ENCODE data around the gene ATP6V1G1.

Gene ATP6V1G1

DNA sequence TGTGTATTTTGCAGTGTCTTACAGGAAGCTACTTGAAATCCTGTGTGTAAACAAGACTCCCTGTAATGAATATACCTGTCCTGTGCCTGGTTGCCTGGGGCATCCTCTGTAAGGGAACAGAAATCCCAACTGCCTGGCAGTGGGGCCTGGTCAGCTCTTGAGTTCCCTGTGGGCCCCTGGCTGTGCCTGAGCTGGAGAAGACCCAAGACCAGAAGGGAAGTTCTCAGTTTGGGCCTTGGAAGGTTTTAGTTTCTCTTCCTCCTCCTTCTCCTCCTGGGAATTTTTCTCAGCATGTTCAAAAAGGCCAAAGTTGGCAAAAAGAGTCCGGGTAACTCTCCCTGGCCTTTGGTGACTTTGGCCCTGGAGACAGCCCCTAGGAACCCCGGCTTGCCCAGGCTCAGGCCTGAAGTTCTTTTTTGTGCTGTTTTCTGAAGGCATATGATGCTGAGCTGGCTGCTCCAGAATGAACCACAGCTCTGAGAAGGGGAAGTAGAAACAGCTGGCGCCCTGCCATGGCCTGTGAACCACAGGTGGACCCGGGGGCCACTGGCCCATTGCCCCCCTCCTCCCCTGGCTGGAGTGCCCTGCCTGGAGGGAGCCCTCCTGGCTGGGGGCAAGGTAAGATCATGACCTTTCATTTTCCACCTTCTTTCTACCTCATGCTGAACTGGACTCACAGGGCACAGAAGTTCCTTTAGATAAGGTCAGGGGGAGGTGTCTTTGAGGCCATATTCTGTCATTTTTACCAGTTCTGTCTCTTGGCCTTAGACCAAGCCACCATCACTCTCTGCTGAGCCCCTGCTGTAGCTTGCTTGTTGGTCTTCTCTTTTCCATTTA is 29.3 kb downstream of the ATP6V1G1 start:
- H3K9me3 ChIP-seq (replicated peaks in 1 of 2; ENCODE audit: control insufficient read depth in 2 of 2, insufficient read depth in 1 of 2, low read depth in 1 of 2, low read length in 2 of 2), result no peaks in the 10 kb centered on the region
- WGBS, 2 donors (ENCODE audit: extremely low coverage in 2 of 2, insufficient read length in 2 of 2, insufficient replicate concordance in 1 of 2), result no CpG with 5 or more reads among the region's 4 CpGs
- peaks cover 0 to 5% of the 10 kb centered on the region in 2 donors for H3K4me1 ChIP-seq (ENCODE audit: control insufficient read depth in 2 of 2, insufficient read depth in 1 of 2, low read depth in 1 of 2, low read length in 2 of 2)

DNA sequence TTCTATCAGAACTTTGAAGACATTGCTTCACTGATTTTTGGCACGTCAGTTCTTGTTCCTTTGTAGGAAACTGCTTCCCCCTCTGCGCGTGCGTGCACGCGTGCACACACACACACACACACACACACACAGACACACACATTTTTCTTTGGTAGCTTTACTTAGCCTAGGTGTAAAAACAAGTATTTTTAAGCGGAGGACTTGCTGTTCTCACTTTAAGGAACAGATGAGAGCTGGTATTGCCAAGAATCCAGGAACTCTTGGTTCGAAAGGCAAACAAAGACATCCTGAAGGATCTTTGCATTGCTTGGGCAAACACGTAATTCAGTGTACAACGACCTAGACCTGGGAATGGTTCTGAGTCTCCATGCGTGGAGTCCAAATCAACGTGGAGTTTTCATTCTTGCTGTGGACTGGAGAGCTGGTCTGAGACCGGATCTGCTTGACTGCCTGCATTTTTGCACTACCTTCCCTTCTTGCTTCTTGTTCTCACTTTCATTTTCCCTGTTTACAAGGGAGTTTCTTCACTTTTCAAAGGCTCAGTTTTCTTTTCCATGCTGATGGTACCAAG is 31.7 kb downstream of the ATP6V1G1 start:
- no CpG with 5 or more reads among the region's 13 CpGs for WGBS, 2 donors (ENCODE audit: extremely low coverage in 2 of 2, insufficient read length in 2 of 2, insufficient replicate concordance in 1 of 2)
- Histone ChIP-seq H2AK5ac (ENCODE audit: low read depth, low read length) (no peak overlapping the region), H3K36me3 (replicated peaks in 1 of 2; ENCODE audit: control insufficient read depth in 2 of 2, insufficient read depth in 2 of 2, low read length in 2 of 2) (no peaks in the 10 kb centered on the region), H3K27me3 (ENCODE audit: control insufficient read depth in 3 of 3, insufficient read depth in 3 of 3, low read depth in 1 of 3, low read length in 3 of 3) (no peaks in the 10 kb centered on the region), H3K79me1 (ENCODE audit: low read depth, low read length) (no peaks in the 10 kb centered on the region), H2BK15ac (ENCODE audit: low read length) (no peak overlapping the region), H4K8ac (ENCODE audit: low read depth, low read length) (no peak overlapping the region), H2BK12ac (ENCODE audit: low read length) (no peak overlapping the region), H2AFZ (ENCODE audit: low read length) (no peak overlapping the region), H3K14ac (ENCODE audit: low read length) (no peak overlapping the region), H3K9ac (ENCODE audit: low read depth, low read length, poor library complexity) (no peak overlapping the region), H3K27ac (replicated peaks; ENCODE audit: low read length) (no peak overlapping the region), H2BK120ac (ENCODE audit: low read depth, low read length) (no peak overlapping the region), H4K91ac (ENCODE audit: low read depth, low read length, poor library complexity) (no peak overlapping the region), H2BK5ac (ENCODE audit: low read length) (no peak overlapping the region), H3K4me2 (ENCODE audit: insufficient read depth, low read length, poor library complexity, severe bottlenecking) (no peak overlapping the region), H3K4ac (ENCODE audit: low read length) (no peak overlapping the region), H3K18ac (ENCODE audit: low read length) (no peak overlapping the region), H3K4me3 (ENCODE audit: low read length in 2 of 2) (no peak overlapping the region), H3K4me1 (ENCODE audit: control insufficient read depth in 2 of 2, insufficient read depth in 1 of 2, low read depth in 1 of 2, low read length in 2 of 2) (no peaks in the 10 kb centered on the region), H3K9me3 (replicated peaks in 1 of 2; ENCODE audit: control insufficient read depth in 2 of 2, insufficient read depth in 1 of 2, low read depth in 1 of 2, low read length in 2 of 2) (no peaks in the 10 kb centered on the region), H3K23ac (ENCODE audit: low read depth, low read length, poor library complexity) (no peak overlapping the region)
- DNase-seq (ENCODE audit: low spot score), result no peak

More for the DNA sequence above, 29.3 kb downstream of the ATP6V1G1 start:
- H2BK15ac ChIP-seq (ENCODE audit: low read length), result no peak overlapping the region
- H3K18ac ChIP-seq (ENCODE audit: low read length), result no peak overlapping the region
- H2BK5ac ChIP-seq (ENCODE audit: low read length), result no peak overlapping the region
- no peak overlapping the region for H3K4me3 ChIP-seq (ENCODE audit: low read length in 2 of 2)
- H3K27me3 ChIP-seq (ENCODE audit: control insufficient read depth in 3 of 3, insufficient read depth in 3 of 3, low read depth in 1 of 3, low read length in 3 of 3), result peaks cover 0 to 11% (median 0%) of the 10 kb centered on the region in 3 experiments
- no peak overlapping the region for H3K14ac ChIP-seq (ENCODE audit: low read length)
- H2BK120ac ChIP-seq (ENCODE audit: low read depth, low read length), result no peak overlapping the region
- H3K4ac ChIP-seq (ENCODE audit: low read length), result no peak overlapping the region
- H3K4me2 ChIP-seq (ENCODE audit: insufficient read depth, low read length, poor library complexity, severe bottlenecking), result no peak overlapping the region
- no peaks in the 10 kb centered on the region for H3K36me3 ChIP-seq (replicated peaks in 1 of 2; ENCODE audit: control insufficient read depth in 2 of 2, insufficient read depth in 2 of 2, low read length in 2 of 2)
- no peak for DNase-seq (ENCODE audit: low spot score)
- no peak overlapping the region for H3K27ac ChIP-seq (replicated peaks; ENCODE audit: low read length)
- no peak overlapping the region for H2AFZ ChIP-seq (ENCODE audit: low read length)
- H2BK12ac ChIP-seq (ENCODE audit: low read length), result no peak overlapping the region
- H4K8ac ChIP-seq (ENCODE audit: low read depth, low read length), result no peak overlapping the region
- no peak overlapping the region for H3K23ac ChIP-seq (ENCODE audit: low read depth, low read length, poor library complexity)
- no peaks in the 10 kb centered on the region for H3K79me1 ChIP-seq (ENCODE audit: low read depth, low read length)
- no peak overlapping the region for H3K9ac ChIP-seq (ENCODE audit: low read depth, low read length, poor library complexity)
- no peak overlapping the region for H4K91ac ChIP-seq (ENCODE audit: low read depth, low read length, poor library complexity)
- H2AK5ac ChIP-seq (ENCODE audit: low read depth, low read length), result no peak overlapping the region

DNA sequence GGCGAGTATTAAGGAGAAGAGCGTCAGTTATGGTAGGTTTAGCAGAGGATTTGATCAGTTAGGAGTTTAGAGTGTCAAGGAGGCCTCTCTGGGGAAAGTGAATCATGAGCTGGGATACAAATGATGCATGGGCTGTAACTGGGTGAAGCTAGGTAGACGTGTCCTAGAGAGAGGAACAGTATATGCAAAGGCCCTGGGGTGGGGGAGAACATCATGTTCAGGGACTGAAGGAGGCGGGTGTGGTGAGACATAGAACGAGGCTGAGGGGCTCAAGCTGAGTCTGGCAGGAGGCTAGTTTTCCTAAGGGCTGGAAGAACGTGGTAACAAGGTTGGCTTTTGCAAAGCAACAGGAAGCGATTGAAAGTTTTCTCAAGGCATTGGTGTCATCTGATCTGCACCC is 34.0 kb downstream of the ATP6V1G1 start:
- Histone ChIP-seq H3K9ac (ENCODE audit: low read depth, low read length, poor library complexity) (no peak overlapping the region), H3K27me3 (ENCODE audit: control insufficient read depth in 3 of 3, insufficient read depth in 3 of 3, low read depth in 1 of 3, low read length in 3 of 3) (no peaks in the 10 kb centered on the region), H3K36me3 (replicated peaks in 1 of 2; ENCODE audit: control insufficient read depth in 2 of 2, insufficient read depth in 2 of 2, low read length in 2 of 2) (no peaks in the 10 kb centered on the region), H4K91ac (ENCODE audit: low read depth, low read length, poor library complexity) (no peak overlapping the region), H3K23ac (ENCODE audit: low read depth, low read length, poor library complexity) (no peak overlapping the region), H2BK12ac (ENCODE audit: low read length) (no peak overlapping the region), H3K4me1 (ENCODE audit: control insufficient read depth in 2 of 2, insufficient read depth in 1 of 2, low read depth in 1 of 2, low read length in 2 of 2) (no peaks in the 10 kb centered on the region), H2BK15ac (ENCODE audit: low read length) (no peak overlapping the region), H3K14ac (ENCODE audit: low read length) (no peak overlapping the region), H2BK5ac (ENCODE audit: low read length) (no peak overlapping the region), H3K9me3 (replicated peaks in 1 of 2; ENCODE audit: control insufficient read depth in 2 of 2, insufficient read depth in 1 of 2, low read depth in 1 of 2, low read length in 2 of 2) (no peaks in the 10 kb centered on the region), H4K8ac (ENCODE audit: low read depth, low read length) (no peak overlapping the region), H3K27ac (replicated peaks; ENCODE audit: low read length) (no peak overlapping the region), H3K4ac (ENCODE audit: low read length) (no peak overlapping the region), H3K4me2 (ENCODE audit: insufficient read depth, low read length, poor library complexity, severe bottlenecking) (no peak overlapping the region), H2BK120ac (ENCODE audit: low read depth, low read length) (no peak overlapping the region), H3K18ac (ENCODE audit: low read length) (no peak overlapping the region), H3K79me1 (ENCODE audit: low read depth, low read length) (no peaks in the 10 kb centered on the region), H3K4me3 (ENCODE audit: low read length in 2 of 2) (no peak overlapping the region), H2AFZ (ENCODE audit: low read length) (no peak overlapping the region), H2AK5ac (ENCODE audit: low read depth, low read length) (no peak overlapping the region)
- no CpG with 5 or more reads among the region's 7 CpGs for WGBS, 2 donors (ENCODE audit: extremely low coverage in 2 of 2, insufficient read length in 2 of 2, insufficient replicate concordance in 1 of 2)
- no peak for DNase-seq (ENCODE audit: low spot score)

DNA sequence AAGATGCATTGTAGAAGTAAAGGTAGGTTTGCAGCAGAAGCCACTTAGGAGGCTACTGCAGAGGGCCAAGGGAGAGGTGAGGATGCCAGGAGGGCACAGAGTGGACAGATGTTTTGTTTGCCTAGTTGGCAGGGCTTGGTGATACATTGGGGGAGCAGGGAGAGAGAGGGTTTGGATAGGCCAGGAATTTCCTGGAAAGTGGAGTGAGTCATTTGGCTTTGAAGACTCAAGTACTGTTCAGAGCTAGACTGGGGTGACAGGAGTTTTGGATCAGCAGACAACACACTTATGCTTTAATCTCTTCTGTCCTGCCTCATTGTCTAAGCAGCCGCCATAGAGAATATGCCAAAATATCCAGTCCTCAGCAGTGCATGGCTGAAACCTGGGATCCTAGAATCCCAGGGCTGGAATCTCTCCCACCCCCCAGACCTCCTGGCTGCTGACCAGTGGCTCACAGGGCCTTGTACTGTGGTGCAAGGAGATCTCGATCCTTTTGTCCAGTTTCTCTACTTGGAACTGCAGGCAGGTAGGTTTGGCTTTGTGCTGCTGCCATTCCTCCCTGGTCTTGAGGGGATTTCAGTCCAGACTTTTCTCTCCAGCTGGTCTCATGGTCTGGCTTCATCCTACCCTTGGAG is 34.5 kb downstream of the ATP6V1G1 start:
- H3K14ac ChIP-seq (ENCODE audit: low read length), result no peak overlapping the region
- no peak for DNase-seq (ENCODE audit: low spot score)

More for the DNA sequence above, 34.5 kb downstream of the ATP6V1G1 start:
- Histone ChIP-seq H2AK5ac (ENCODE audit: low read depth, low read length) (no peak overlapping the region), H3K9me3 (replicated peaks in 1 of 2; ENCODE audit: control insufficient read depth in 2 of 2, insufficient read depth in 1 of 2, low read depth in 1 of 2, low read length in 2 of 2) (no peaks in the 10 kb centered on the region), H4K8ac (ENCODE audit: low read depth, low read length) (no peak overlapping the region), H3K4me1 (ENCODE audit: control insufficient read depth in 2 of 2, insufficient read depth in 1 of 2, low read depth in 1 of 2, low read length in 2 of 2) (no peaks in the 10 kb centered on the region), H2BK15ac (ENCODE audit: low read length) (no peak overlapping the region), H3K4me2 (ENCODE audit: insufficient read depth, low read length, poor library complexity, severe bottlenecking) (no peak overlapping the region), H4K91ac (ENCODE audit: low read depth, low read length, poor library complexity) (no peak overlapping the region), H2BK120ac (ENCODE audit: low read depth, low read length) (no peak overlapping the region), H3K4ac (ENCODE audit: low read length) (no peak overlapping the region), H3K36me3 (replicated peaks in 1 of 2; ENCODE audit: control insufficient read depth in 2 of 2, insufficient read depth in 2 of 2, low read length in 2 of 2) (no peaks in the 10 kb centered on the region), H3K18ac (ENCODE audit: low read length) (peak overlapping the region; percentile 35), H3K23ac (ENCODE audit: low read depth, low read length, poor library complexity) (no peak overlapping the region), H2BK5ac (ENCODE audit: low read length) (no peak overlapping the region), H3K27ac (replicated peaks; ENCODE audit: low read length) (no peak overlapping the region), H3K4me3 (ENCODE audit: low read length in 2 of 2) (no peak overlapping the region), H2AFZ (ENCODE audit: low read length) (no peak overlapping the region), H3K79me1 (ENCODE audit: low read depth, low read length) (no peaks in the 10 kb centered on the region), H3K27me3 (ENCODE audit: control insufficient read depth in 3 of 3, insufficient read depth in 3 of 3, low read depth in 1 of 3, low read length in 3 of 3) (no peaks in the 10 kb centered on the region), H2BK12ac (ENCODE audit: low read length) (no peak overlapping the region), H3K9ac (ENCODE audit: low read depth, low read length, poor library complexity) (no peak overlapping the region)
- no CpG with 5 or more reads among the region's 2 CpGs for WGBS, 2 donors (ENCODE audit: extremely low coverage in 2 of 2, insufficient read length in 2 of 2, insufficient replicate concordance in 1 of 2)
